Endothelial cell of umbilical vein (primary cell): ENCODE data around the gene NR1D2. TPM values are rescaled to one million over a fixed set of nuclear protein-coding genes. Genes with fewer than 3 reads are reported as not detected.

ENCODE experiments used
- BruUV-seq: library from RNA; stranded (reverse); fragments of 400-500 nt; replicated peaks from 2 replicates; lab custom pipeline; 2021; lab: Mats Ljungman, UMichigan
- CTCF ChIA-PET: fragments of 300-600, 350-600 bp; sonication (Branson Sonifier 250); formaldehyde crosslinking; loops from one replicate; lab custom pipeline; 2021; ENCODE audit warnings: antibody characterized with exemption, inconsistent platforms; lab: Charles Lee
- POLR2A ChIA-PET: fragments of 300-600, 350-600 bp; sonication (Branson Sonifier 250); formaldehyde crosslinking; loops from one replicate; lab custom pipeline; 2021; ENCODE audit warnings: antibody characterized with exemption, inconsistent platforms; lab: Charles Lee
- DNase-seq: peaks from one replicate; pipeline ENCODE4 v3.0.0-alpha.2; 2011; ENCODE audit warnings: low read depth, low spot score
- FAIRE-seq: peaks from 2 replicates; lab custom pipeline; 2011; peaks lifted over from hg19 to GRCh38; lab: Jason Lieb, UNC
- H2AFZ ChIP-seq: 2 replicates; pipeline ENCODE4 v1.6.0; 2012; ENCODE audit warnings: low read depth, low read length, control low read depth, inconsistent platforms
- H3K27ac ChIP-seq: 2 replicates; pipeline ENCODE4 v1.5.1; 2011; ENCODE audit warnings: low read depth, mild to moderate bottlenecking, control low read depth, low read length, moderate library complexity; ENCODE audit not compliant: insufficient read depth
- H3K27me3 ChIP-seq, 2 experiments: 2 replicates each; pipeline versions ENCODE4 v1.6.0 to v1.6.1; 2011; ENCODE audit warnings: low read length in 2 of 2, mixed read lengths in 1 of 2; ENCODE audit not compliant: control insufficient read depth in 2 of 2, insufficient read depth in 2 of 2
- H3K36me3 ChIP-seq, 2 experiments: 2 replicates in 1 of 2; 3 replicates in 1 of 2; pipeline ENCODE4 v1.5.1; 2011; ENCODE audit warnings: low read length in 2 of 2, mild to moderate bottlenecking in 1 of 2, moderate library complexity in 1 of 2; ENCODE audit not compliant: control insufficient read depth in 2 of 2, insufficient read depth in 2 of 2; ENCODE audit errors: extremely low read depth in 1 of 2
- H3K4me1 ChIP-seq: 3 replicates; pipeline ENCODE4 v1.5.1; 2011; ENCODE audit warnings: mild to moderate bottlenecking, low read length; ENCODE audit not compliant: control insufficient read depth, insufficient read depth; ENCODE audit errors: extremely low read depth
- H3K4me2 ChIP-seq: 2 replicates; pipeline ENCODE4 v1.6.1; 2011; ENCODE audit warnings: low read length, control low read depth, mixed read lengths; ENCODE audit not compliant: insufficient read depth
- H3K4me3 ChIP-seq, 3 experiments: fragments of 200-600 bp in 1 of 3; sonication (generic), shearing (Covaris generic) in 1 of 3; replicated peaks in 1 of 3; 2 replicates each; pipeline ENCODE4 v1.5.1; 2011 to 2016; ENCODE audit warnings: control low read depth in 3 of 3, low read length in 3 of 3, mild to moderate bottlenecking in 2 of 3, inconsistent platforms in 1 of 3, low read depth in 1 of 3, moderate library complexity in 1 of 3; ENCODE audit not compliant: insufficient read depth in 1 of 3
- H3K79me2 ChIP-seq: 2 replicates; pipeline ENCODE4 v1.6.0; 2012; ENCODE audit warnings: low read length, inconsistent platforms; ENCODE audit not compliant: control insufficient read depth, insufficient read depth
- H3K9ac ChIP-seq: replicated peaks from 2 replicates; pipeline ENCODE3; 2011; ENCODE audit warnings: low read length, control low read depth; ENCODE audit not compliant: insufficient read depth; ENCODE audit errors: extremely low read depth
- H3K9me1 ChIP-seq: replicated peaks from 3 replicates; pipeline ENCODE4 v1.6.0; 2011; ENCODE audit warnings: mild to moderate bottlenecking, low read length; ENCODE audit not compliant: control insufficient read depth, insufficient read depth; ENCODE audit errors: extremely low read depth
- H3K9me3 ChIP-seq: replicated peaks from 2 replicates; pipeline ENCODE4 v1.5.1; 2012; ENCODE audit warnings: low read length, inconsistent platforms; ENCODE audit not compliant: control insufficient read depth, insufficient read depth
- H4K20me1 ChIP-seq: replicated peaks from 2 replicates; pipeline ENCODE3; 2011; ENCODE audit warnings: mild to moderate bottlenecking, low read length; ENCODE audit not compliant: control insufficient read depth, insufficient read depth; ENCODE audit errors: extremely low read depth
- EZH2 ChIP-seq: IDR thresholded peaks from 2 replicates; pipeline ENCODE4 v1.6.1; 2012; ENCODE audit warnings: borderline replicate concordance, low read depth, mild to moderate bottlenecking, moderate library complexity, low read length, inconsistent platforms; ENCODE audit not compliant: severe bottlenecking
- FOS ChIP-seq: IDR thresholded peaks from 2 replicates; pipeline ENCODE4 v1.6.1; 2011; ENCODE audit warnings: mild to moderate bottlenecking, low read length, moderate library complexity, borderline replicate concordance; ENCODE audit not compliant: insufficient read depth
- GATA2 ChIP-seq: IDR thresholded peaks from 2 replicates; pipeline ENCODE4 v1.7.0; 2011; ENCODE audit warnings: low read depth, mild to moderate bottlenecking, moderate library complexity, mixed read lengths, low read length; ENCODE audit not compliant: insufficient read length, insufficient read depth
- JUN ChIP-seq: IDR thresholded peaks from 2 replicates; pipeline ENCODE4 v1.6.1; 2011; ENCODE audit warnings: borderline replicate concordance, low read depth; ENCODE audit not compliant: insufficient read length, insufficient read depth
- MYC ChIP-seq: IDR thresholded peaks from one replicate; pipeline ENCODE4 v1.6.1; 2011; ENCODE audit warnings: mild to moderate bottlenecking, low read depth, low read length
- POLR2A ChIP-seq: IDR thresholded peaks from 2 replicates; pipeline ENCODE4 v1.6.1; 2012; ENCODE audit warnings: low read depth, mild to moderate bottlenecking, control low read depth, low read length
- POLR2AphosphoS5 ChIP-seq: IDR thresholded peaks from 2 replicates; pipeline ENCODE4 v1.6.1; 2012; ENCODE audit warnings: low read depth, mild to moderate bottlenecking, control low read depth, low read length, moderate library complexity; ENCODE audit not compliant: insufficient read depth
- dilution Hi-C: fragments of 300-500 bp; cut with MboI; formaldehyde crosslinking; loops from one replicate; pipeline ENCODE4 v1.15.0; 2019; ENCODE audit warnings: low sequenced_read_pairs; ENCODE audit not compliant: extremely low pct_ligation_motif_present
- intact Hi-C: fragments of 100-400 bp; cut with micrococcal nuclease; formaldehyde crosslinking; loops from one replicate; pipeline ENCODE4 v1.10.0; 2022
- polyA plus RNA-seq, 4 experiments: library from polyadenylated mRNA; depleted of rRNA in 3 of 4; stranded (reverse) in 3 of 4; unstranded in 1 of 4; fragments of >200 nt; gene quantifications; 2 replicates each; pipeline versions ENCODE4 v1.2.1 to v1.2.3, GENCODE V29; 2011 to 2012; ENCODE audit warnings: missing spikeins in 1 of 4
- total RNA-seq: library from RNA; stranded (reverse); gene quantifications from 2 replicates; pipeline ENCODE4 v1.2.3, GENCODE V29; 2021
- TF ChIP-seq, protein P1 (sequence below): IDR thresholded peaks from 2 replicates; pipeline ENCODE4 v1.6.1; 2011; ENCODE audit not compliant: insufficient read depth, insufficient read length
- TF ChIP-seq, protein P2 (sequence below), 2 donors: IDR thresholded peaks; 1 replicate in 1 of 2; 2 replicates in 1 of 2; pipeline ENCODE4 v1.5.1; 2011; ENCODE audit warnings: low read length in 2 of 2, mild to moderate bottlenecking in 2 of 2, moderate library complexity in 2 of 2, control low read depth in 1 of 2, inconsistent platforms in 1 of 2, low read depth in 1 of 2; ENCODE audit not compliant: insufficient read depth in 1 of 2; ENCODE audit errors: extremely low read depth in 1 of 2

Gene NR1D2
- total and polyA plus RNA-seq, 2 donors (not counting 3 experiments of a cell fraction or from before 2014, with no cell fraction given): 4.3 to 14.6 TPM

- Histone ChIP-seq H3K4me3 (no peak overlapping the region), H3K9me3 (no peaks in the 10 kb centered on the region), H3K79me2 (no peaks in the 10 kb centered on the region), H3K4me1 (peaks cover 4% of the 10 kb centered on the region), H3K9ac (no peak overlapping the region), H3K36me3 (no peaks in the 10 kb centered on the region), H3K4me2 (no peak overlapping the region), H3K27ac (no peak overlapping the region), H3K9me1 (no peaks in the 10 kb centered on the region), H2AFZ (no peak overlapping the region), H3K27me3 (no peaks in the 10 kb centered on the region), H4K20me1 (no peaks in the 10 kb centered on the region)
- no peak for TF ChIP-seq MYC
- TF ChIP-seq, protein P1, sequence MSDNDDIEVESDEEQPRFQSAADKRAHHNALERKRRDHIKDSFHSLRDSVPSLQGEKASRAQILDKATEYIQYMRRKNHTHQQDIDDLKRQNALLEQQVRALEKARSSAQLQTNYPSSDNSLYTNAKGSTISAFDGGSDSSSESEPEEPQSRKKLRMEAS: no peak
- no peak for TF ChIP-seq GATA2
- no peak for TF ChIP-seq POLR2A
- no peak for TF ChIP-seq POLR2AphosphoS5
- TF ChIP-seq JUN: no peak
- no peak for TF ChIP-seq EZH2
- TF ChIP-seq, protein P2, sequence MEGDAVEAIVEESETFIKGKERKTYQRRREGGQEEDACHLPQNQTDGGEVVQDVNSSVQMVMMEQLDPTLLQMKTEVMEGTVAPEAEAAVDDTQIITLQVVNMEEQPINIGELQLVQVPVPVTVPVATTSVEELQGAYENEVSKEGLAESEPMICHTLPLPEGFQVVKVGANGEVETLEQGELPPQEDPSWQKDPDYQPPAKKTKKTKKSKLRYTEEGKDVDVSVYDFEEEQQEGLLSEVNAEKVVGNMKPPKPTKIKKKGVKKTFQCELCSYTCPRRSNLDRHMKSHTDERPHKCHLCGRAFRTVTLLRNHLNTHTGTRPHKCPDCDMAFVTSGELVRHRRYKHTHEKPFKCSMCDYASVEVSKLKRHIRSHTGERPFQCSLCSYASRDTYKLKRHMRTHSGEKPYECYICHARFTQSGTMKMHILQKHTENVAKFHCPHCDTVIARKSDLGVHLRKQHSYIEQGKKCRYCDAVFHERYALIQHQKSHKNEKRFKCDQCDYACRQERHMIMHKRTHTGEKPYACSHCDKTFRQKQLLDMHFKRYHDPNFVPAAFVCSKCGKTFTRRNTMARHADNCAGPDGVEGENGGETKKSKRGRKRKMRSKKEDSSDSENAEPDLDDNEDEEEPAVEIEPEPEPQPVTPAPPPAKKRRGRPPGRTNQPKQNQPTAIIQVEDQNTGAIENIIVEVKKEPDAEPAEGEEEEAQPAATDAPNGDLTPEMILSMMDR (IDR thresholded peaks at IDR 0.05; ENCODE audit: extremely low read depth in 1 of 2, insufficient read depth in 1 of 2, low read depth in 1 of 2, low read length in 2 of 2): no peak
- TF ChIP-seq FOS: no peak
- no TSS peak for BruUV-seq
- intact Hi-C loops: no loop called here
- dilution Hi-C loops: no loop called here
- ChIA-PET CTCF (no interaction called here), POLR2A (no interaction called here)
- no peak for FAIRE-seq
- no peak for DNase-seq
Measured at GRCh38 chr3:23984934-23985333, 39.8 kb downstream of the NR1D2 start.
